GM19324 (cell line): ENCODE measurements around the gene ZNF441.
"Not testable (repeated sequence)": the region's sequence is repeated elsewhere in the genome, so short reads cannot be mapped to it uniquely, and the experiment has no call there.

Source experiments
- ATAC-seq: cut with Tn5 transposase; IDR thresholded peaks from one replicate; pipeline ENCODE4 v1.9.1; 2021; ENCODE audit warnings: mild to moderate bottlenecking, moderate library complexity; ENCODE audit not compliant: unreplicated experiment, low FRiP score

Gene ZNF441

GRCh38 chr19:11776669-11777068 is 9.9 kb downstream of the ZNF441 start:
- not testable (repeated sequence) for ATAC-seq

- ATAC-seq: no peak
Observed at GRCh38 chr19:11780431-11781020, 13.7 kb downstream of the ZNF441 start.

GRCh38 chr19:11781295-11782057 is 14.7 kb downstream of the ZNF441 start:
- no peak for ATAC-seq

- no peak for ATAC-seq
Observed at GRCh38 chr19:11783767-11784166, 17.0 kb downstream of the ZNF441 start.

- no peak for ATAC-seq
Observed at GRCh38 chr19:11784356-11784755, 17.6 kb downstream of the ZNF441 start.

GRCh38 chr19:11787536-11787935 is 20.7 kb downstream of the ZNF441 start:
- ATAC-seq: no peak

- ATAC-seq: no peak
Observed at GRCh38 chr19:11792942-11793341, 26.1 kb downstream of the ZNF441 start.

- no peak for ATAC-seq
Observed at GRCh38 chr19:11797491-11797890, 30.7 kb downstream of the ZNF441 start.

- ATAC-seq: no peak
Observed at GRCh38 chr19:11798391-11799330, 31.9 kb downstream of the ZNF441 start, which contains the start of gene ZNF491. ZNF491 (plus strand) TSS chr19:11798523; CDS start chr19:11805954, 7,431 bp downstream.

- no peak for ATAC-seq
Observed at GRCh38 chr19:11806354-11807098, 39.7 kb downstream of the ZNF441 start.

- ATAC-seq: no peak
Observed at GRCh38 chr19:11807099-11807380, 40.2 kb downstream of the ZNF441 start.

- peak; percentile 21 for ATAC-seq
Observed at GRCh38 chr19:11813703-11814028, 46.9 kb downstream of the ZNF441 start.

GRCh38 chr19:11814029-11814699 is 47.4 kb downstream of the ZNF441 start, which contains the start of gene ZNF440:
ZNF440 (plus strand) TSS chr19:11814273; CDS start chr19:11814448, 175 bp downstream.
- peak; percentile 97 for ATAC-seq

- ATAC-seq: no peak
Observed at GRCh38 chr19:11814700-11815035, 47.9 kb downstream of the ZNF441 start.

GRCh38 chr19:11821474-11822109 is 54.8 kb downstream of the ZNF441 start:
- no peak for ATAC-seq

GRCh38 chr19:11828957-11829876 is 62.4 kb downstream of the ZNF441 start:
- ATAC-seq: not testable (repeated sequence)

- no peak for ATAC-seq
Observed at GRCh38 chr19:11832253-11832912, 65.6 kb downstream of the ZNF441 start.

- no peak for ATAC-seq
Observed at GRCh38 chr19:11833541-11833940, 66.7 kb downstream of the ZNF441 start.
